Heart left ventricle (tissue), 13 donors: ENCODE data around the gene PCLAF.

ENCODE experiments used
- POLR2A ChIP-seq, 2 donors: fragments of 450-650 bp; IDR thresholded peaks; one replicate each; pipeline ENCODE4 v1.6.1; 2017; ENCODE audit warnings: antibody characterized with exemption in 2 of 2, mild to moderate bottlenecking in 2 of 2, moderate library complexity in 2 of 2
- TF ChIP-seq, protein P1 (sequence below), 12 donors: fragments of 200-600 bp; sonication (generic) in 4 of 12; IDR thresholded peaks; one replicate each; pipeline versions ENCODE4 v1.5.0 to v1.8.0; 2018 to 2022; ENCODE audit warnings: antibody characterized with exemption in 12 of 12, mild to moderate bottlenecking in 5 of 12
- donor health status: ischemic (EF 13 %, LVEDD 7.1; RV severe dilation, severe dysfunction).
- donor health status: DM: no; HTN: yes; CAD: no.
- donor health status: DM: no; HTN: no; CAD: no.
- donor health status: ischemic (EF 25% LVEDD 6.9; RV normal size, moderate dysfunction).
- donor health status: ischemic (EF 25% LVEDD 5.7; RV mildly dilated, moderate dysfunction).
- donor health status: ischemic (EF 35%, LVEDD 5.7; RV mildly dilated, moderate dysfunction).
- donor health status: nonischemic (EF 11% LVEDD 7.7; RV severe dilation, severe dysfunction).
- donor health status: DM: yes; HTN: yes; CAD: no.
- donor health status: PGD.
- donor health status: ischemic (EF 29% LVEDD 5.4; RV normal size, mild dysfunction).
- donor health status: nonischemic (EF 23%, LVEDD 6.1; RV moderate dilation, normal function).

DNA sequence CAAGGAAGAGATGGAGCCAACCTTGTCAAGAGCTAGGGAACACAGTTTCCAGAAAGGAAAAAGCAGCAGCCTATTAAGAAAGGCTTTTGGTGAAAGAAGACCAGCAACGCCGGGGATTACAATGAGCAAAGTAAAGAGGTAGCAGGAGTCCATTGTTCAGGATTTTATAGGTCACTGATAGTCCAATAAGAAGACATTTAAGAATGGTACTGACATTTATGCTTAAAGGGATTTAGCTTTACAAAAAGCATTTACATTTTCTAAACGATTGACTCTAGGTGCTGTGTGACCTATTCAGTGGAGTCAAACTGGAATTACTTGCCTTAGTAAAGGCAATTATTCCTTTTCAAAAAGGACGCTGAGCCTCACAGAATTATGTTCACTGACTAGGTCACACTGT is 66.0 kb downstream of the PCLAF start:
- TF ChIP-seq, protein P1, sequence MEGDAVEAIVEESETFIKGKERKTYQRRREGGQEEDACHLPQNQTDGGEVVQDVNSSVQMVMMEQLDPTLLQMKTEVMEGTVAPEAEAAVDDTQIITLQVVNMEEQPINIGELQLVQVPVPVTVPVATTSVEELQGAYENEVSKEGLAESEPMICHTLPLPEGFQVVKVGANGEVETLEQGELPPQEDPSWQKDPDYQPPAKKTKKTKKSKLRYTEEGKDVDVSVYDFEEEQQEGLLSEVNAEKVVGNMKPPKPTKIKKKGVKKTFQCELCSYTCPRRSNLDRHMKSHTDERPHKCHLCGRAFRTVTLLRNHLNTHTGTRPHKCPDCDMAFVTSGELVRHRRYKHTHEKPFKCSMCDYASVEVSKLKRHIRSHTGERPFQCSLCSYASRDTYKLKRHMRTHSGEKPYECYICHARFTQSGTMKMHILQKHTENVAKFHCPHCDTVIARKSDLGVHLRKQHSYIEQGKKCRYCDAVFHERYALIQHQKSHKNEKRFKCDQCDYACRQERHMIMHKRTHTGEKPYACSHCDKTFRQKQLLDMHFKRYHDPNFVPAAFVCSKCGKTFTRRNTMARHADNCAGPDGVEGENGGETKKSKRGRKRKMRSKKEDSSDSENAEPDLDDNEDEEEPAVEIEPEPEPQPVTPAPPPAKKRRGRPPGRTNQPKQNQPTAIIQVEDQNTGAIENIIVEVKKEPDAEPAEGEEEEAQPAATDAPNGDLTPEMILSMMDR (IDR thresholded peaks at IDR 0.05): no peak
- TF ChIP-seq POLR2A (IDR thresholded peaks at IDR 0.05): no peak
